ENCODE results near the gene PSIP1.

DNA sequence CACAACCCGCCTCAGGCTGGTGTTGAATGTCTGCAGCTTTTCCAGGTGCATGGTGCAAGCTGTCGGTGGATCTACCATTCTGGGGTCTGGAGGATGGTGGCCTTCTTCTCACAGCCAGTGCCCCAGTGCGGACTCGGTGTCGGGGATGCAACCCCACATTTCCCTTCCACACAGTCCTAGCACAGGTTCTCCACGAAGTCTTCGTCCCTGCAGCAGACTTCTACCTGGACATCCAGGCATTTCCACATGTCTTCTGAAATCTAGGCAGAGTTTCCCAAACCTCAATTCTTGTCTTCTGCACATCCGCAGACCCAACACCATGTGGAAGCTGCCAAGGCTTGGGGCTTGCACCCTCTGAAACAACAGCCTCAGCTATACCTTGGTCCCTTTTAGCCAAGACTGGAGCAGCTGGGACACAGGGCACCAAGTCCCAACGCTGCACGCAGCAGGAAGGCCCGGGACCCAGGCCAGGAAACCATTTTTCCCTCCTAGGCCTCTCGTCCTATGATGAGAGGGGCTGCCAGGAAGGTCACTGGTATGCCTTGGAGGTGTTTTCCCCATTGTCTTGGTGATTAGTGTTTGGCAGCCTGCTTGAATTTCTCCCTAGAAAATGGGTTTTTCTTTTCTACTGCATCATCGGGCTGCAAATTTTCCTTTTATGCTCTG, 18.2 kb downstream of the PSIP1 start:
- TF ChIP-seq, protein P1, sequence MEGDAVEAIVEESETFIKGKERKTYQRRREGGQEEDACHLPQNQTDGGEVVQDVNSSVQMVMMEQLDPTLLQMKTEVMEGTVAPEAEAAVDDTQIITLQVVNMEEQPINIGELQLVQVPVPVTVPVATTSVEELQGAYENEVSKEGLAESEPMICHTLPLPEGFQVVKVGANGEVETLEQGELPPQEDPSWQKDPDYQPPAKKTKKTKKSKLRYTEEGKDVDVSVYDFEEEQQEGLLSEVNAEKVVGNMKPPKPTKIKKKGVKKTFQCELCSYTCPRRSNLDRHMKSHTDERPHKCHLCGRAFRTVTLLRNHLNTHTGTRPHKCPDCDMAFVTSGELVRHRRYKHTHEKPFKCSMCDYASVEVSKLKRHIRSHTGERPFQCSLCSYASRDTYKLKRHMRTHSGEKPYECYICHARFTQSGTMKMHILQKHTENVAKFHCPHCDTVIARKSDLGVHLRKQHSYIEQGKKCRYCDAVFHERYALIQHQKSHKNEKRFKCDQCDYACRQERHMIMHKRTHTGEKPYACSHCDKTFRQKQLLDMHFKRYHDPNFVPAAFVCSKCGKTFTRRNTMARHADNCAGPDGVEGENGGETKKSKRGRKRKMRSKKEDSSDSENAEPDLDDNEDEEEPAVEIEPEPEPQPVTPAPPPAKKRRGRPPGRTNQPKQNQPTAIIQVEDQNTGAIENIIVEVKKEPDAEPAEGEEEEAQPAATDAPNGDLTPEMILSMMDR (conservative IDR thresholded peaks at IDR 0.05 in 1 of 2, IDR thresholded peaks at IDR 0.05 in 1 of 2; ENCODE audit: low read depth in 1 of 2, low read length in 2 of 2), result no peak
- TF ChIP-seq EZH2 (IDR thresholded peaks at IDR 0.05; ENCODE audit: low read length, missing control alignments), result no peak

Measured in fibroblast of lung (primary cell).